H1 (cell line): ENCODE results near the gene GLP1R. TPM values are rescaled to one million over a fixed set of nuclear protein-coding genes. Genes with fewer than 3 reads are reported as not detected.
A peak's percentile ranks its signal among the peaks of the same experiment; 100 is the strongest.

Source experiments
- NANOG ChIP-seq: IDR thresholded peaks from 2 replicates; pipeline ENCODE4 v1.6.1; 2011; ENCODE audit warnings: low read length, low read depth, mild to moderate bottlenecking, inconsistent platforms; ENCODE audit not compliant: insufficient read depth, poor library complexity, severe bottlenecking
- POLR2AphosphoS5 ChIP-seq: IDR thresholded peaks from 2 replicates; pipeline ENCODE4 v1.6.1; 2011; ENCODE audit warnings: low read depth, low read length
- SP1 ChIP-seq: IDR thresholded peaks from 2 replicates; pipeline ENCODE4 v1.6.1; 2011; ENCODE audit warnings: low read depth, low read length
- polyA plus RNA-seq, 7 experiments: library from polyadenylated mRNA; depleted of rRNA in 3 of 7; stranded (reverse) in 5 of 7; unstranded in 2 of 7; fragments of >200 nt in 5 of 7; fragments of 200-250 nt in 2 of 7; gene quantifications; 1 replicate in 5 of 7; 2 replicates in 1 of 7; 4 replicates in 1 of 7; pipeline versions ENCODE4 v1.2.1 to v1.2.3, GENCODE V29; 2011 to 2013; ENCODE audit warnings: missing spikeins in 2 of 7, mixed read lengths in 2 of 7
- total RNA-seq: library from RNA; stranded (reverse); fragmentation: NEBNext Ultra II Directional; extraction: Animal tissue kit (Norgen Biotek cat#: 25700); gene quantifications from 2 replicates; pipeline ENCODE4 v1.2.1, GENCODE V29; 2021
- TF ChIP-seq, protein P1 (sequence below), 3 experiments: IDR thresholded peaks; 1 replicate in 2 of 3; 2 replicates in 1 of 3; pipeline versions ENCODE4 v1.5.1 to v1.6.1; 2011; ENCODE audit warnings: low read length in 3 of 3, mild to moderate bottlenecking in 3 of 3, inconsistent platforms in 2 of 3, low read depth in 1 of 3, moderate library complexity in 1 of 3; ENCODE audit not compliant: insufficient read depth in 1 of 3; ENCODE audit errors: control extremely low read depth in 1 of 3
- TF ChIP-seq, protein P2 (sequence below): IDR thresholded peaks from 2 replicates; pipeline ENCODE4 v1.6.1; 2011; ENCODE audit warnings: low read length, improper control_type of control experiment

GLP1R gene
- total and polyA plus RNA-seq, 2 of the 8 experiments (the other 6 are each of a cell fraction or from before 2014, with no cell fraction given), result 2.6 to 2.7 TPM

GRCh38 chr6:39092124-39092523 lies 43.5 kb downstream of the GLP1R start (continued):
- TF ChIP-seq, protein P1, sequence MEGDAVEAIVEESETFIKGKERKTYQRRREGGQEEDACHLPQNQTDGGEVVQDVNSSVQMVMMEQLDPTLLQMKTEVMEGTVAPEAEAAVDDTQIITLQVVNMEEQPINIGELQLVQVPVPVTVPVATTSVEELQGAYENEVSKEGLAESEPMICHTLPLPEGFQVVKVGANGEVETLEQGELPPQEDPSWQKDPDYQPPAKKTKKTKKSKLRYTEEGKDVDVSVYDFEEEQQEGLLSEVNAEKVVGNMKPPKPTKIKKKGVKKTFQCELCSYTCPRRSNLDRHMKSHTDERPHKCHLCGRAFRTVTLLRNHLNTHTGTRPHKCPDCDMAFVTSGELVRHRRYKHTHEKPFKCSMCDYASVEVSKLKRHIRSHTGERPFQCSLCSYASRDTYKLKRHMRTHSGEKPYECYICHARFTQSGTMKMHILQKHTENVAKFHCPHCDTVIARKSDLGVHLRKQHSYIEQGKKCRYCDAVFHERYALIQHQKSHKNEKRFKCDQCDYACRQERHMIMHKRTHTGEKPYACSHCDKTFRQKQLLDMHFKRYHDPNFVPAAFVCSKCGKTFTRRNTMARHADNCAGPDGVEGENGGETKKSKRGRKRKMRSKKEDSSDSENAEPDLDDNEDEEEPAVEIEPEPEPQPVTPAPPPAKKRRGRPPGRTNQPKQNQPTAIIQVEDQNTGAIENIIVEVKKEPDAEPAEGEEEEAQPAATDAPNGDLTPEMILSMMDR (IDR thresholded peaks at IDR 0.05; ENCODE audit: control extremely low read depth in 1 of 3, insufficient read depth in 1 of 3, low read depth in 1 of 3, low read length in 3 of 3), result peak; percentile 19 to 91 (median 65)
- TF ChIP-seq POLR2AphosphoS5 (no peak), NANOG (no peak), SP1 (no peak)
- TF ChIP-seq, protein P2, sequence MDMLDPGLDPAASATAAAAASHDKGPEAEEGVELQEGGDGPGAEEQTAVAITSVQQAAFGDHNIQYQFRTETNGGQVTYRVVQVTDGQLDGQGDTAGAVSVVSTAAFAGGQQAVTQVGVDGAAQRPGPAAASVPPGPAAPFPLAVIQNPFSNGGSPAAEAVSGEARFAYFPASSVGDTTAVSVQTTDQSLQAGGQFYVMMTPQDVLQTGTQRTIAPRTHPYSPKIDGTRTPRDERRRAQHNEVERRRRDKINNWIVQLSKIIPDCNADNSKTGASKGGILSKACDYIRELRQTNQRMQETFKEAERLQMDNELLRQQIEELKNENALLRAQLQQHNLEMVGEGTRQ, result no peak
